Hepatocyte (in vitro differentiated cells): ENCODE measurements around the gene USP6NL. TPM values are rescaled to one million over a fixed set of nuclear protein-coding genes. Genes with fewer than 3 reads are reported as not detected.

Source experiments
- DNase-seq: peaks from one replicate; pipeline ENCODE4 v3.0.0-alpha.2; 2016; ENCODE audit warnings: low spot score
- H2AFZ ChIP-seq: fragments of 200-600 bp; sonication (generic); 2 replicates; pipeline ENCODE4 v1.6.0; 2016; ENCODE audit warnings: antibody characterized with exemption, mild to moderate bottlenecking
- H3K27ac ChIP-seq: fragments of 200-600 bp; sonication (generic); 2 replicates; pipeline ENCODE4 v1.5.1; 2016; ENCODE audit warnings: mild to moderate bottlenecking
- H3K27me3 ChIP-seq: fragments of 200-600 bp; sonication (generic); 2 replicates; pipeline ENCODE4 v1.6.1; 2016
- H3K36me3 ChIP-seq: fragments of 200-600 bp; sonication (generic); replicated peaks from 2 replicates; pipeline ENCODE4 v1.5.1; 2016; ENCODE audit warnings: low read depth; ENCODE audit not compliant: insufficient read depth
- H3K4me1 ChIP-seq: fragments of 200-600 bp; sonication (generic); 2 replicates; pipeline ENCODE4 v1.5.1; 2016; ENCODE audit warnings: mild to moderate bottlenecking, moderate library complexity; ENCODE audit not compliant: insufficient read depth
- H3K4me2 ChIP-seq: fragments of 200-600 bp; sonication (generic); 2 replicates; pipeline ENCODE4 v1.6.0; 2016
- H3K4me3 ChIP-seq: fragments of 200-600 bp; sonication (generic); 2 replicates; pipeline ENCODE4 v1.5.1; 2016; ENCODE audit warnings: mild to moderate bottlenecking
- H3K79me2 ChIP-seq: fragments of 200-600 bp; sonication (generic); 2 replicates; pipeline ENCODE4 v1.6.0; 2017; ENCODE audit warnings: mild to moderate bottlenecking
- H3K9me2 ChIP-seq: fragments of 200-600 bp; sonication (generic); replicated peaks from 2 replicates; pipeline ENCODE4 v1.6.0; 2017; ENCODE audit warnings: mild to moderate bottlenecking; ENCODE audit not compliant: insufficient read depth
- H3K9me3 ChIP-seq: fragments of 200-600 bp; sonication (generic); 2 replicates; pipeline ENCODE4 v1.5.1; 2016; ENCODE audit warnings: low read depth, mild to moderate bottlenecking
- H4K20me1 ChIP-seq: fragments of 200-600 bp; sonication (generic); 2 replicates; pipeline ENCODE4 v1.6.0; 2016; ENCODE audit warnings: mild to moderate bottlenecking; ENCODE audit not compliant: insufficient read depth, poor library complexity, severe bottlenecking
- EZH2 ChIP-seq: fragments of 200-600 bp; sonication (generic); IDR thresholded peaks from 2 replicates; pipeline ENCODE4 v1.6.1; 2016; ENCODE audit warnings: antibody characterized with exemption, mild to moderate bottlenecking, borderline replicate concordance
- EZH2phosphoT487 ChIP-seq: fragments of 200-600 bp; sonication (generic); IDR thresholded peaks from one replicate; pipeline ENCODE4 v1.6.1; 2018; ENCODE audit warnings: antibody characterized with exemption, mild to moderate bottlenecking, low read depth, moderate library complexity; ENCODE audit not compliant: unreplicated experiment, severe bottlenecking
- WGBS: methylation state at CpG from one replicate; pipeline ENCODE4 v1.1.6; 2016; ENCODE audit warnings: low lambda C conversion rate; ENCODE audit errors: missing lambda C conversion rate; 5-methylcytosine and 5-hydroxymethylcytosine counted together
- polyA plus RNA-seq: library from polyadenylated mRNA; unstranded; fragments of >200 nt; fragmentation: Nextera tagmentation; extraction: Ambion mirVana; gene quantifications from 2 replicates; pipeline ENCODE4 v1.2.1, GENCODE V29; 2016
- total RNA-seq: library from RNA; depleted of rRNA; stranded (reverse); fragments of >200 nt; gene quantifications from 2 replicates; pipeline ENCODE4 v1.2.3, GENCODE V29; 2014
- TF ChIP-seq, protein P1 (sequence below): fragments of 200-600 bp; sonication (generic); IDR thresholded peaks from 2 replicates; pipeline ENCODE4 v1.5.1; 2016; ENCODE audit warnings: antibody characterized with exemption, mild to moderate bottlenecking; ENCODE audit not compliant: poor library complexity

The USP6NL gene
- total and polyA plus RNA-seq, 2 experiments from 2014 or later = 14.9 to 20.8 TPM

DNA sequence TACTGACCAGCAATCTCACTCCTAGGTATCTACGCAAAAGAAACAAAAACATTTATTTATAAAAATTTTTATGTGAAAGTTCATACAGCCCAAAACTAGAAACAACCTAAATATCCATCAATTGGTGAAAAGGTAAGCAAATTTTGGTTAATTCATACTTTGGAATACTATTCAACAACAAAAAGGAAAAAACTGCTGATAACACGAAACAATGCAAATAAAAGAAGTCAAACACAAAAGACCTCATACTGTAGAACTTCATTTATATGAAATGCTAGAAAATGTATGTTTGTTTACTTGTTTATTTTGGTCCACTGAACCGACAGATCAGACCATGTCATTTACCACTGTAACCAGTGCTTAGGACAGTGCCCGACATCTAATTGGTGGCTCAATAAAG is 60.3 kb downstream of the USP6NL start:
- Histone ChIP-seq H3K27me3 (no peaks in the 10 kb centered on the region), H3K36me3 (no peaks in the 10 kb centered on the region), H4K20me1 (no peaks in the 10 kb centered on the region), H3K9me2 (no peaks in the 10 kb centered on the region), H3K4me3 (no peak overlapping the region), H3K4me2 (no peak overlapping the region), H2AFZ (no peak overlapping the region), H3K4me1 (peaks cover 7% of the 10 kb centered on the region), H3K9me3 (no peaks in the 10 kb centered on the region), H3K79me2 (peaks cover 76% of the 10 kb centered on the region), H3K27ac (peak overlapping the region; percentile 76)
- no peak for DNase-seq
- WGBS = 95% methylated on average over 4 of the region's 4 CpGs
- TF ChIP-seq, protein P1, sequence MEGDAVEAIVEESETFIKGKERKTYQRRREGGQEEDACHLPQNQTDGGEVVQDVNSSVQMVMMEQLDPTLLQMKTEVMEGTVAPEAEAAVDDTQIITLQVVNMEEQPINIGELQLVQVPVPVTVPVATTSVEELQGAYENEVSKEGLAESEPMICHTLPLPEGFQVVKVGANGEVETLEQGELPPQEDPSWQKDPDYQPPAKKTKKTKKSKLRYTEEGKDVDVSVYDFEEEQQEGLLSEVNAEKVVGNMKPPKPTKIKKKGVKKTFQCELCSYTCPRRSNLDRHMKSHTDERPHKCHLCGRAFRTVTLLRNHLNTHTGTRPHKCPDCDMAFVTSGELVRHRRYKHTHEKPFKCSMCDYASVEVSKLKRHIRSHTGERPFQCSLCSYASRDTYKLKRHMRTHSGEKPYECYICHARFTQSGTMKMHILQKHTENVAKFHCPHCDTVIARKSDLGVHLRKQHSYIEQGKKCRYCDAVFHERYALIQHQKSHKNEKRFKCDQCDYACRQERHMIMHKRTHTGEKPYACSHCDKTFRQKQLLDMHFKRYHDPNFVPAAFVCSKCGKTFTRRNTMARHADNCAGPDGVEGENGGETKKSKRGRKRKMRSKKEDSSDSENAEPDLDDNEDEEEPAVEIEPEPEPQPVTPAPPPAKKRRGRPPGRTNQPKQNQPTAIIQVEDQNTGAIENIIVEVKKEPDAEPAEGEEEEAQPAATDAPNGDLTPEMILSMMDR = no peak
- TF ChIP-seq EZH2 (no peak), EZH2phosphoT487 (no peak)

DNA sequence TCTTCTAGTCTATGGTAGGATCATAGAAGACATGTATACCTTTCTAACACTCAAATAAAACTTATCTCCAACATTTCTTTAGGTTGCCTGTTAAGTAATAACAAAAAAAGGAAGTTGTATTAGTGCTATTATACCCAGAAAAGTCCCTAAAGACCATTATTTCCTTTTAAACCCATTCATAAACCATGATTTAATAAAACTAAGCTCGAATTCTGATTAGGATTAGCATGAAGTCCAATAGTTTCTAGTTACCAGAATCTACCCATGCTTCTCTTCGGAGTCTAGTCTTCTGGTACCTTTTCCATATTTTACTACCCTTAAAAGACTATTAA is 62.7 kb downstream of the USP6NL start:
- no peaks in the 10 kb centered on the region for H3K9me2 ChIP-seq
- peaks cover 76% of the 10 kb centered on the region for H3K79me2 ChIP-seq
- H3K27me3 ChIP-seq = no peaks in the 10 kb centered on the region
- no peaks in the 10 kb centered on the region for H3K36me3 ChIP-seq
- H4K20me1 ChIP-seq = no peaks in the 10 kb centered on the region
- no peak overlapping the region for H2AFZ ChIP-seq
- H3K9me3 ChIP-seq = no peaks in the 10 kb centered on the region
- no peak overlapping the region for H3K4me2 ChIP-seq
- DNase-seq = no peak
- TF ChIP-seq EZH2 (no peak), EZH2phosphoT487 (no peak)
- TF ChIP-seq, protein P1 = no peak
- H3K27ac ChIP-seq = no peak overlapping the region
- WGBS = 95% methylated on average over 2 of the region's 2 CpGs
- H3K4me1 ChIP-seq = peaks cover 7% of the 10 kb centered on the region
- H3K4me3 ChIP-seq = no peak overlapping the region

DNA sequence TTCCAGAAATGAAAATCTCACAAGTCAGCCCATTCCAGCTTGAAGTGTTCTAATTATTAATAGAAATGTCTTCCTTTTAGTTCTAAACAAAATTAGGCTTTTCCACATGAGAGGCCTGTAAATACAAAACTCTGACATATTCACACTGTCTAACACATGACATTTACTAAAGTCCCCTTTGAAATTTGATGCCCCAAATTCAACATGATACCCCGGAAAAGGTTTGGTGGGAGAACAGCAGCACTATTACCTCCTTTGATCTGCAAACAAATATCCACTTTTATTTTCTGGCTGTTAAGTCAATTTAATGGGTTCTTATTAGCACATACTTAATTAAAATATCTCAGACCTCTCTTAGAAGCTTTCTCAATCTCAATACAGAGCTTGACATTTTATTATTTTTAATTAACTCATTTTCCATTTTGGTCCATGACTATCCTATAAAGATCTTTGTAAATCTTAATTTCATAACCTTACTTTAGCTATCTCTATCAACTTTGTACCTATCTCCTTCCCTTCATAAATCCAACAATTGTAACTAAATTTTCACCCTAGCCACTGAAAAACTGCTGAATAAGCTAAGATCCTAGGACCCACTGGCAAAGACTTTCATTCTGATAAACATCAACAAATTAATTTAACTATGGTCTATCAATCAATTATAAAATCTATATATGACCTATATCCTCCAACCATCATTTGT is 63.2 kb downstream of the USP6NL start:
- TF ChIP-seq, protein P1 = no peak
- TF ChIP-seq EZH2phosphoT487 (no peak), EZH2 (no peak)
- no peak for DNase-seq
- H4K20me1 ChIP-seq = no peaks in the 10 kb centered on the region
- H3K27me3 ChIP-seq = no peaks in the 10 kb centered on the region
- no peak overlapping the region for H3K4me3 ChIP-seq
- no peak overlapping the region for H2AFZ ChIP-seq
- H3K9me2 ChIP-seq = no peaks in the 10 kb centered on the region
- H3K79me2 ChIP-seq = peaks cover 75% of the 10 kb centered on the region
- H3K4me2 ChIP-seq = no peak overlapping the region
- H3K4me1 ChIP-seq = peaks cover 7% of the 10 kb centered on the region
- no peaks in the 10 kb centered on the region for H3K36me3 ChIP-seq
- H3K9me3 ChIP-seq = no peaks in the 10 kb centered on the region
- H3K27ac ChIP-seq = no peak overlapping the region
- WGBS = 60% methylated on average over 1 of the region's 1 CpG
